GM21381 (cell line): Measurements from ENCODE around the gene RRAS.
"Not testable (repeated sequence)": the region's sequence is repeated elsewhere in the genome, so short reads cannot be mapped to it uniquely, and the experiment has no call there.

Experiments
- ATAC-seq: cut with Tn5 transposase; IDR thresholded peaks from one replicate; pipeline ENCODE4 v1.9.1; 2021; ENCODE audit warnings: mild to moderate bottlenecking, moderate library complexity; ENCODE audit not compliant: unreplicated experiment

Gene RRAS

DNA sequence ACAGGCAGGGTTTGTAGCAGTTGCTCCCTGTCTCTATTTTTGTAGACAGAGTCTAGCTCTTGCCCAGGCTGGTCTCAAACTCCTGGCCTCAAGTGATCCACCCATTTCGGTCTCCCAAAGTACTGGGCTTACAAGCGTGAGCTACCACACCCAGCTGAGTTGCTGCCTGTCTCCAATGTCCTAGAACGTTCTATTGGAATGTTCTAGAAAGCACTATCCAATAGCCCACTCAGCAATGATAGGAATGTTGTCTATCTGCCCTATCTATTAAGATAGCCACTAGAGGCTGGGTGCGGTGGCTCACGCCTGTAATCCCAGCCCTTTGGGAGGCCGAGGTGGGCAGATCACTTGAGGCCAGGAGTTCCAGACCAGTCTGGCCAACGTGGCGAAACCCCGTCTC is 6.7 kb downstream of the RRAS start:
- ATAC-seq, result not testable (repeated sequence)

DNA sequence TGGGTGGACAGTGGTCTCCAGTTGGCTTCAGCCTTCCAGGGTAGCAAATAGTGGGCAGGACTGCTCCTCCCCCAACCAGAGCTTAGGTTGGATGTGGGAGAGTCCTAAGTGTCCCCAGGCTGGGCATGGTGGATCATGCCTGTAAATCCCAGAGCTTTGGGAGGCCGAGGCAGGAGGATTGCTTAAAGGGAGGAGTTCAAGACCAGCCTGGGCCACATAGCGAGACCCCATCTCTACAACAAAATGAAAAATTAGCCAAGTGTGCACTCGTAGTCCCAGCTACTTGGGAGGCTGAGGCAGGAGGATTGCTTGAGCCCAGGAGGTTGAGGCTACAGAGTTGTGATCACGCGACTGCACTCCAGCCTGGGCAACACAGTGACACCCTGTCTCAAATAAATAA is 7.4 kb downstream of the RRAS start:
- no peak for ATAC-seq

DNA sequence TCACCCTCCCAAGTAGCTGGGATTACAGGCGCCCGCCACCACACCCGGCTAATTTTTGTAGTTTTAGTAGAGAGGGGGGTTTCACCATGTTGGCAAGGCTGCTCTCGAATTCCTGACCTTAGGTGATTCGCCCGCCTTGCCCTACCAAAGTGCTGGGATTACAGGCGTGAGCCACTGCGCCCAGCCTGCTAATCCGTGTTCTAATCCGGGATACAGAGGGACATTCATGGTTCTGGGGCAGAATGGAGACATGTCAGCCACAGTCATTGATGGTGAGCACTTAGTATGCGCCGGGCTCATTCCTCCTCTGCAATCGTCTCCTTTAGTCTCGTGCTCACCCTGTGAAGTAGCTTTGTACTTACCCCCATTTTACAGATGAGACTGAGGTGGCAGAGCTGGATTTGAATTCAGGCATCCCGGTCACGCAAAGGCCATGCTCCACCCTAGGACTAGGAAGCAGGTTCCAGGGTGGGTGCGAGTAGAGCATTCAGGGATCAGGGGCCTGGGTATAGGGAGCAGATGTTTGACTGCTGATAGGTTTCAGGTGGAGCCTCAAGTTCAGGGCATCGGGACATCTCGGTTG is 8.2 kb downstream of the RRAS start:
- no peak for ATAC-seq

DNA sequence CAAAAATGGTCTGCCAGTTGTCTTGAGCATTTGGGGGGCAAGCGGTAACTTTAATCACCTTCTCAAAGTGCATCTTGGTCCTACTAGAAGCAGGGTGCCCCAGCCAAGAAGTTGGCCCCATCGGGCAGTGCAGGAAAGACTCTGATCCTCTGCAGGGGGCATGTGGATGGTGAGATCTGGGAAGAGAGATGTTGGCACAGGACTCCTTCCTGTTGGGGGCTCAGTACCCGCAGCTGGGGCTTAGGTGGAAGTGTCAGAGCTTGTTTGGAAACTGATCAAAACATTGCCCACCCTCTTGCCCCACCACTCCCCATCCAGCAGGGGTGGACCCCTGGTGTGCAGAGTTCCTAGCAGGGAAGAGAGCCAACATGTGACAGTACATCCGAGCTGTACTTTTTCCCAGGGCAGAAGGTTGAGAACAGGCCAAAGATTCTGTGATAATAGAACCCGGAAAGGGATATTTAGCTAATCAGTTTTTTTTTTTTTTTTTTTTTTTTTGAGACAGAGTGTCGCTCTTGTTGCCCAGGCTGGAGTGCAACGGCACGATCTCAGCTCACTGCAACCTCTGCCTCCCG is 8.8 kb downstream of the RRAS start:
- no peak for ATAC-seq

DNA sequence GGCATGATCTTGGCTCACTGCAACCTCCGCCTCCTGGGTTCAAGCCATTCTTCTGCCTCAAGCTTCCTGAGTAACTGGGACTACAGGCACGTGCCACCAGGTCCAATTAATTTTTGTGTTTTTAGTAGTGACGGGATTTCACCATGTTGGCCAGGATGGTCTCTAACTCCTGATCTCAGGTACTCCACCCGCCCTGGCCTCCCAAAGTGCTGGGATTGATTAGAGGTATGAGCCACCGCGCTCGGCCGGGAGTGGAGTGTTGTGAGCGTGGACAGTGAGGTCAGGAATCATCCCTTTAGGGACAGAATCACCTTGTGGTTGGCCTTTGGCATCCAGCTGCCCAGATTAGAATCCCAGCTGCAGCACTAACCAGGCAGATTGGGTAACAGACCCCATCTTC is 10.3 kb downstream of the RRAS start:
- no peak for ATAC-seq

DNA sequence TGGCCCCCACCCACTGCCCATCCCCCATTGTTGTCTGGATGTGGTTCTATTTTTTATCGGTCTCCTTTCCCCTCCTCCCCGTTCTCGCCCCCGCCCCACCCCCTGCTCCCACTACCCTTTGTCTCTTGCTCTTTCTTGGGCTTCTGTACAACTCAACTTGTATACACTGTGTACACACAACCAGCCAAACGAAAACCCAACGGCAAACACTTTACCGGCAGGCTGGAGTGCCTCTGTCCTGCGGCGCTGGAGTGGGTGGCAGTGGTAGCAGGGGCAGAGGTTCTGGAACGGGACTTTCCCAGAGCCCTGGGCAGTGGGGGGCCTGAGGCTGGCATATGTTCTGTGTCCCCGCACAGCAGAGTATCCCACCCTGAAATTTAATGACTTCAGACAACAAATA is 13.7 kb downstream of the RRAS start:
- no peak for ATAC-seq

DNA sequence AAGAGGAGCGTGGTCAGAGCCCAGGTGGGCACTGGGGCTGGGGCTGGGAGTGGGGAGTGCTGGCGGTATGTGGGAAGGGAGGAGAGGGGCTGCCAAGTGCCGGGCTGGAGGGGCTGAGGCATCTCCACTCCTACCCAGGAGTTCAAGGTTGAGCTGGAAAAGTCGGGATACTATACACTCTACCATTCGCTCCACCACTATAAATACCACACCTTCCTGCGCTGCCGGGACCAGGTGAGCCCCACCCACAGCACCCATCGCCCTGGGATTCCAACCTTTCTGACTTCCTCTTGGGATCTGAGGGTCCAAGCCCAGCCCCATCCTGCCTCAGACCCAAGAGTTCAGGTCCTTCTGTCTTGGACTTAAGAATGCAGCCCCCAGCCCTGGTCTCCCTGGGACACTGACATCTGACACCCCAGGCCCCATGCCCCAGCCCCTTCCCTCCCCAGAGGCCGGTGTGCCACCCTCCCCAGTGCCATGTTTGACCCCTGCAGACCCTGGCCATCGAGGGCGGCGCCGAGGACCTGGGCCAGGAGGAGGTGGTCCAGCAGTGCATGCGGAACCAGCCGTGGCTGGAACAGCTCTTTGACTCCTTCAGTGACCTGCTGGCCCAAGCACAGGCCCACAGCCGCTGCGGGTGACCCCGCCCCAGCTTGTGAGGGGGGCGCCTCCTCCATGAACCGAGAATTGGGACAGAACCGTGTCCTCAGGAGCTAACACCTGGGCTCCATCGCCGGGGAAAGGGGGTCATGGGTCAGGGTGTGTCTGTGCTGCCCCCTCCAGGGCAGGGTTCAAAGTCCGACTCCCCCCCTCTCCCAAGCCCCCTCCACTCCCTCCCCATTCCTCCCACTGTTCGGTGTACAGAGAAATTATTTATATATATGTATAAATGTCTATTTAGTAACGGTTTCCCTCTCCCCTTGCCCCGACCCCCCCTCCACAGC is 14.7 kb downstream of the RRAS start:
- ATAC-seq, result no peak

DNA sequence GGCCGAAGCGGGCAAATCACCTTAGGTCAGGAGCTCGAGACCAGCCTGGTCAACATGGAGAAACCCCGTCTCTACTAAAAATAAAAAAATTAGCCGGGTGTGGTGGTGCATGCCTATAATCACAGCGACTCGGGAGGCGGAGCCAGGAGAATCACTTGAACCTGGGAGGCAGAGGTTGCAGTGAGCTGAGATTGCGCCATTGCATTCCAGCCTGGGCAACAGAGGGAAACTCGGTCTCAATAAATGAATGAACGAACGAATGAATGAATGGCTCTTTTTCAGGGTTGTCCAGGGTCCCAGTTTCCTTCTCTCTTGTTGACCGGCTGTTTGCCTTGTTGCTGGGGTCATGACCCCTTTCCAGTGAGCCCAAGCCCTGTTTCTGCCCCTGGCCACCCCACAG is 22.1 kb downstream of the RRAS start:
- not testable (repeated sequence) for ATAC-seq

DNA sequence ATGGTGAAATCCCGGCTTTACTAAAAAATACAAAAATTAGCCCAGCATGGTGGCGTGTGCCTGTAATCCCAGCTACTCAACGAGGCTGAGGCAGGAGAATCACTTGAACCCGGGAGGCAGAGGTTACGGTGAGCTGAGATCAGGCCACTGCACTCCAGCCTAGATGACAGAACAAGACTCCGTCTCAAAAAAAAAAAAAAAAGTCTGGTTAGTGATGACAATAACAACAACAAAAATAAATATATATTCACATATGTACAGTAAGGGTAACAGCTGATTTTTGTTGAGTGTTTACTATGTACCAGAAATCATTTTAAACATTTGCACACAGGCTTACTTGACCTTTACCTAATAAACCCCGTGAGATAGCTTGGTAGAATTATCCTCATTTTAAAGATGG is 23.0 kb downstream of the RRAS start:
- no peak for ATAC-seq

DNA sequence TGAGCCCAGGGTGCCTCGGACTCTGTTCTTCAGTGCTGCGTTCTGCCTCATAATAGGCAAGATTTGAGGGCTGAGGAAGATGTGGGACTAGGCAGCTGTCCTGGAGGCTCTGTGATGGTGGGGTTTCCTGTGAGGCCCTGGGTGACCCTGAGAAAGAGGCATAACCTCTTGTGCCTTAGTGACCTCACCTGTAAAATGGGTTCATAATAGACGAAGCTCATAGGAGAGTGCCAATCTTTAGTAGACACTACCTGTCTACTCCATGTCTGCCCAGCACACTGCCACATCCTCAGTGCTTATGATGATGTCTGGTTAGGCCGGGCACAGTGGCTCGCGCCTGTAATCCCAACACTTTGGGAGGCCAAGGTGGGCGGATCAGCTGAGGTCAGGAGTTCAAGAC is 23.4 kb downstream of the RRAS start:
- ATAC-seq, result no peak

DNA sequence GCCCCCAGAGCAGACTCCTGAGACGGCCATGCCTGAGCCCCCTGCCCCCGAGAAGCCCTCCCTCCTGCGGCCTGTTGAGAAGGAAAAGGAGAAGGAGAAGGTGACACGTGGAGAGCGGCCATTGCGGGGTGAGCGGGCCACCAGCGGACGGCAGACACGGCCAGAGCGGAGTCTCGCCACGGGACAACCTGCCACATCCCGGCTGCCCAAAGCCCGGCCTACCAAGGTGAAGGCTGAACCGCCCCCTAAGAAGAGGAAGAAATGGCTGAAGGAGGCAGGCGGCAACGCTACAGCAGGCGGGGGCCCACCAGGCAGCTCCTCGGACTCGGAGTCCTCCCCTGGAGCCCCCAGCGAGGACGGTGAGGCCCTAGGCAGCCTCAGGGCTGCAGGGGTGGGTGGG is 24.1 kb downstream of the RRAS start:
- ATAC-seq, result no peak

DNA sequence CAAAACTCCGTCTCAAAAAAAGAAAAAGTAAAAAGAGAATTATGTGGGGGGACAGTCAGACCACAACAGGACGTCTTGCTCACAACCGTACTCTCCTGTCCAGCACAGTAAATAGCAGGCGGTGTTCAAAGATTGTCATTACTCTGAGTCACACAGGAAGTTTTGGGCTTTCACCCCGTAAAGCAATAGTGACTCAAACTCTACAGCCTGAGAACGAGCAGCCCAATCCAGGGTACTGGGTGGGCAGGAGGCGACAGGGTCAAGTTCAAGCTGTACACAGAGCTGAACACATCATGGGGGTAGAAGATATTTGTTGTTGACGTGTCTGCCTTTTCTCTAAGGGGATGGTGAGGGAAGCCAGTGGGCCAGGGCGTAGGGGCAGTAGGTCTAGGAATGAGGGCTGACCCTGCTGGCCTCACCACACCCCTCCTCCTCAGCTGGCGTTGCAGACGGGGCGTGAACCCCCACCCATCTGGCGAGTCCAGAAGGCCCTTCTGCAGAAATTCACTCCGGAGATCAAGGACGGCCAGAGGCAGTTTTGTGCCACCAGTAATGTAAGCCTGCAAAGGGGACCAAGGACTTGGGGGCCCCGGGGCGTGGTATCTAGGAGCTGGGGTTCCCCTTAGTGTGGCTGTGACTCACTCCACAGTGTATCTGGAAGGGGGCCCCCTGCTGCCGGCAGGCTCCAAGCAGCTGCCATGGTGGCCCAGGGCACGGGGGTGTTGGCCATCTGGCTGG is 25.7 kb downstream of the RRAS start:
- no peak for ATAC-seq

DNA sequence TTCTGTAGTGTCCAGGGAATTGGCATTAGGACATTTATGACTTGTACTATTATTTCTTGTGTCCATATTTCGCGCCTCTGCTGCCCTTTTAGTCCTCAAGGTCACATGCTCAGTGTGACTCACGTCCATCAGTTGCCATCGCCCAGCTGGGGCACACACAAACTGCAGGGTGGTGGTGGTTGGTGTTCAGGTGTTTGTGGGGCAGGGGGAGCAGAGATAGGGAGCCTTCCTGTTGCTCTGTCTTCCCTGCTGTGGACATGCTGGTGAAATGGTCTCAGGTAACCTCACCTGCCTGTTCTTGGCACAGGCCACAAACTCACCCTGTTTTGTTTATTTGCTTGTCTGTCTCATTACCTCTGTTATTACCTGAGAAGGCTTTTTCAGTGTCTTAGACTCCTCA is 26.6 kb downstream of the RRAS start:
- ATAC-seq, result no peak

DNA sequence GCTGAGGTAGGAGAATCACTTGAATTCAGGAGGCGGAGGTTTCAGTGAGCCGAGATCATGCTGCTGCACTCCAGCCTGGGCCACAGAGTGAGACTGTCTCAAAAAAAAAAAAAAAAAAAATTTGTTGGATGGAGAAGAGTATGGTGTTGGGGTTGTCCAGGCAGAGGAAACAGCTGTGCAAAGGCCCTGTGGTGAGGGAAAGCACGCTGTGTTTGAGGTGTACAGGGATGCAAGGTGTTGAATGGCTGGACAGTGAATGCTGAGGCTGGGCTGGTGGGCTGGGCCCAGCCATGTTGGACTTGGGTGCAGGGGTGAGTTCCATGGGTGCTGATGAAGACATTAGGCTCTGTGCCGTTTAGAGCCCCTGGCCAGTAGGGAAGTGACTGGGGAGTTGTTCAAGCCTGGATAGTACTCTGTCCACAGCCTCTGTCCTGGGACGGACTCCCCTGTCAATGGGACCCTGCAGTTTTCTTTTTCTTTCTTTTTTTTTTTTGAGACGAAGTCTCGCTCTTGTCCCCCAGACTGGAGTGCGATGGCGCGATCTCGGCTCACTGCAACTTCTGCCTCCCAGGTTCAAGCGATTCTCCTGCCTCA is 30.3 kb downstream of the RRAS start:
- no peak for ATAC-seq

DNA sequence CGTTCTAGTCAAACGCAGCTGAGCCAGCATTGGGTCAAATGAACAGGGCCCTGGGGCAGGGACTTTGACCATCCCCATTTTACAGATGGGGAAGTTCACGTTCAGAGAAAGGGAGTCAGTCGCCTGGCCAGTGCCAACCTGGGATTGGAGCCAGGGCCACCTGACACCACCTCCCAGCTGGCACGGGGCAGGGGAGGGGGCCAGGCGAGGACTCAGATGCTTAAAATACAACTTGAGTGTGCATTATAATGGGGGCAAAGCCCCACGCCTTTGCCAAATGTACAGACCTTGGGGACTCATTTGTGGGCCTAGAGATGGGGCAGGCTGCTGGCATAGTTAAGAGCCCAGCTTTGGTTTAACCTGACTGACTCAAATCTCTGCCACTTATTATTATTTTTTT is 34.3 kb downstream of the RRAS start:
- ATAC-seq, result no peak

DNA sequence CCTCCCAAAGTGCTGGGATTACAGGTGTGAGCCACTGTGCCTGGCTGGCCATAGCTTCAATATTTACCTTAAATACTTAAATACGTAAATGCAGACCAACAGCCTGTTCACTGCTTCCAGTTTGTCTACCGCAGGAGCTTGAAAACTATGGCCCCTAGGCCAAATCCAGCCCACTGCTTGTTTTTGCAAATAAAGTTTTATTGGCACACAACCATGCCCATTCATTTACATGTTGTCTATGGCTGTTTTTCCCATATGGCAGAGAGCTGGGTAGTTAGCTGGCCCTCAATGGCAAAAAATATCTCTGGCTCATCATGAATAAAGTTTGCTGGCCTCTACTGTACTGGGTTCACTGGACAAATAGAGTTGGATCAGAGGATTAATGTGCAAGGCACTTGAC is 37.1 kb downstream of the RRAS start:
- no peak for ATAC-seq

DNA sequence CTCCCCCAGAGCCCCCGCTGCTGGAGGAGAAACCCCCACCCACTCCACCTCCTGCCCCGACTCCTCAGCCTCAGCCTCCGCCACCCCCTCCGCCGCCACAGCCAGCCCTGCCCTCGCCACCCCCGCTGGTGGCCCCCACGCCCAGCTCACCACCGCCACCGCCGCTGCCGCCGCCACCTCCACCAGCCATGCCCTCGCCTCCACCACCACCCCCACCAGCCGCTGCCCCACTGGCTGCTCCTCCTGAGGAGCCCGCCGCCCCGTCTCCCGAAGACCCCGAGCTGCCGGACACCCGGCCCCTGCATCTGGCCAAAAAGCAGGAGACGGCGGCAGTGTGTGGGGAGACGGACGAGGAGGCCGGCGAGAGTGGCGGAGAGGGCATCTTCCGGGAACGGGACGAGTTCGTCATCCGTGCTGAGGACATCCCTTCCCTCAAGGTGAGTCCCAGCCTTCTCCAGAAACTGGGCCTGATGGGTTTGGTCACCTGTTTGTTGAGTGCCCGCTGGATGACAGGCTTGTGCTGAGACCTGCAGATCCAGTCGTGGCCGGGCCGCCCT is 38.4 kb downstream of the RRAS start:
- no peak for ATAC-seq

DNA sequence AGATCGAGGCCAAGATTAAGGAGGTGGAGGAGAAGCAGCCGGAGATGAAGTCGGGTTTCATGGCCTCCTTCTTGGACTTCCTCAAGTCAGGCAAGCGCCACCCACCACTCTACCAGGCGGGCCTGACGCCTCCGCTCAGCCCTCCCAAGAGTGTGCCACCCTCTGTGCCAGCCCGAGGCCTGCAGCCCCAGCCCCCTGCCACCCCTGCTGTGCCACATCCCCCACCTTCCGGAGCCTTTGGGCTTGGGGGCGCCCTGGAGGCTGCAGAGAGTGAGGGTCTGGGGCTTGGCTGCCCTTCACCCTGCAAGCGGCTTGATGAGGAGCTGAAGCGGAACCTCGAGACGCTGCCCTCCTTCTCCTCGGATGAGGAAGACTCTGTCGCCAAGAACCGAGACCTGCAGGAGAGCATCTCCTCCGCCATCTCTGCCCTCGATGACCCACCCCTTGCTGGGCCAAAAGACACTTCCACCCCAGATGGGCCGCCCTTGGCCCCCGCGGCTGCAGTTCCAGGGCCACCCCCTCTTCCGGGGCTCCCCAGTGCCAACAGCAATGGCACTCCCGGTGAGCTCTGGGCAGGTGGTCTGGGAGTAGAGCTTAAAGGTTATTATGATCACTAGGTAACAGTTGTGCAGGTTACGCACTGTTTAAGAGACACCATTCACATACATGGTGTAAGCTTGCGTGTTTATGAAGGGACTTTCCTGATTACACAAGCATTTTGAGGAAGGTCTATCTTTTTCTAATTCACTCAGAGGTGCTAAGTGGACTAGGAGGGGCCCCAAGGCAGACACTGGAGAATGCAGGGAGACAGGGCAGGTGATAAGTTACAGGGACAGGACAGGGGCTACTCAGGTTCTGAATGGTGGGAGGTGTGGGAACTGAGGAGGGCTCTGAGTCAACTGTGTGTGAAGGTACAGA is 40.3 kb downstream of the RRAS start:
- no peak for ATAC-seq

DNA sequence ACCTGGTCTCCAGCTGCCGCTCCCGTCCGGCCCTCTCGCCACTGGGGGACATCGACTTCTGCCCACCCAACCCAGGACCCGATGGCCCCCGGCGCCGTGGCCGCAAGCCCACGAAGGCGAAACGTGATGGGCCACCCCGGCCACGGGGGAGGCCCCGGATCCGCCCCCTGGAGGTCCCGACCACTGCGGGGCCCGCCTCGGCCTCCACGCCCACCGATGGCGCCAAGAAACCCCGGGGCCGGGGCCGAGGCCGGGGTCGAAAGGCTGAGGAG is 42.3 kb downstream of the RRAS start:
- no peak for ATAC-seq
